Fibroblast of lung (primary cell): ENCODE results near the gene PCSK7.

Source experiments
- EZH2 ChIP-seq: IDR thresholded peaks from 2 replicates; pipeline ENCODE4 v1.5.1; 2012; ENCODE audit warnings: low read length, control low read depth, mild to moderate bottlenecking; ENCODE audit errors: missing control alignments
- TF ChIP-seq, protein P1 (sequence below), 2 donors: IDR thresholded peaks in 1 of 2; conservative IDR thresholded peaks in 1 of 2; 1 replicate in 1 of 2; 2 replicates in 1 of 2; pipeline ENCODE4 v1.5.1; 2011 to 2012; ENCODE audit warnings: low read length in 2 of 2, control low read depth in 1 of 2, inconsistent platforms in 1 of 2, low read depth in 1 of 2, mild to moderate bottlenecking in 1 of 2

- TF ChIP-seq, protein P1, sequence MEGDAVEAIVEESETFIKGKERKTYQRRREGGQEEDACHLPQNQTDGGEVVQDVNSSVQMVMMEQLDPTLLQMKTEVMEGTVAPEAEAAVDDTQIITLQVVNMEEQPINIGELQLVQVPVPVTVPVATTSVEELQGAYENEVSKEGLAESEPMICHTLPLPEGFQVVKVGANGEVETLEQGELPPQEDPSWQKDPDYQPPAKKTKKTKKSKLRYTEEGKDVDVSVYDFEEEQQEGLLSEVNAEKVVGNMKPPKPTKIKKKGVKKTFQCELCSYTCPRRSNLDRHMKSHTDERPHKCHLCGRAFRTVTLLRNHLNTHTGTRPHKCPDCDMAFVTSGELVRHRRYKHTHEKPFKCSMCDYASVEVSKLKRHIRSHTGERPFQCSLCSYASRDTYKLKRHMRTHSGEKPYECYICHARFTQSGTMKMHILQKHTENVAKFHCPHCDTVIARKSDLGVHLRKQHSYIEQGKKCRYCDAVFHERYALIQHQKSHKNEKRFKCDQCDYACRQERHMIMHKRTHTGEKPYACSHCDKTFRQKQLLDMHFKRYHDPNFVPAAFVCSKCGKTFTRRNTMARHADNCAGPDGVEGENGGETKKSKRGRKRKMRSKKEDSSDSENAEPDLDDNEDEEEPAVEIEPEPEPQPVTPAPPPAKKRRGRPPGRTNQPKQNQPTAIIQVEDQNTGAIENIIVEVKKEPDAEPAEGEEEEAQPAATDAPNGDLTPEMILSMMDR (conservative IDR thresholded peaks at IDR 0.05 in 1 of 2, IDR thresholded peaks at IDR 0.05 in 1 of 2; ENCODE audit: low read depth in 1 of 2, low read length in 2 of 2), result no peak
- no peak for TF ChIP-seq EZH2
These were observed 36.1 kb downstream of the PCSK7 start for GRCh38 chr11:117195761-117196160.
